ENCODE measurements around the gene THAP7. TPM values are rescaled to one million over a fixed set of nuclear protein-coding genes. Genes with fewer than 3 reads are reported as not detected.

THAP7 gene
- total RNA-seq, 4 donors from 2014 or later = 33.2 to 42.4 (median 39.1) TPM

GRCh38 chr22:20955548-20955947 is 46.4 kb downstream of the THAP7 start:
- intact Hi-C loops (cut with DNase I) = no loop called here
- TF ChIP-seq POLR2AphosphoS5 (IDR thresholded peaks at IDR 0.05) (no peak), EP300 (IDR thresholded peaks at IDR 0.05) (no peak), CTCF (IDR thresholded peaks at IDR 0.05) (no peak), POLR2A (IDR thresholded peaks at IDR 0.05; ENCODE audit: low read depth) (no peak)
- H3K9me3 ChIP-seq = no peaks in the 10 kb centered on the region

GRCh38 chr22:20953668-20954500 is 48.0 kb downstream of the THAP7 start:
- DNase-seq (ENCODE audit: extremely low spot score) = no peak
- H3K4me1 ChIP-seq = peaks cover 13 to 31% (median 20%) of the 10 kb centered on the region in 4 donors
- H3K27me3 ChIP-seq = no peaks in the 10 kb centered on the region
- TF ChIP-seq EP300 (IDR thresholded peaks at IDR 0.05) (no peak), POLR2A (IDR thresholded peaks at IDR 0.05; ENCODE audit: low read depth) (no peak), CTCF (IDR thresholded peaks at IDR 0.05) (no peak), POLR2AphosphoS5 (IDR thresholded peaks at IDR 0.05) (peak in 1 of 2 donors; percentile 11)
- intact Hi-C loops (cut with DNase I) = no loop called here
- 90% methylated on average over 8 of the region's 8 CpGs for WGBS
- H3K36me3 ChIP-seq = peaks cover 14 to 44% (median 40%) of the 10 kb centered on the region in 4 donors
- H3K4me3 ChIP-seq = no peak overlapping the region
- H3K27ac ChIP-seq (replicated peaks in 1 of 4) = no peak overlapping the region
- no peaks in the 10 kb centered on the region for H3K9me3 ChIP-seq

More at GRCh38 chr22:20955548-20955947, 46.4 kb downstream of the THAP7 start:
- no peak for DNase-seq (ENCODE audit: extremely low spot score)
- Histone ChIP-seq H3K4me3 (no peak overlapping the region), H3K27ac (replicated peaks in 1 of 4) (no peak overlapping the region), H3K4me1 (peaks cover 13 to 32% (median 20%) of the 10 kb centered on the region in 4 donors), H3K27me3 (no peaks in the 10 kb centered on the region), H3K36me3 (peaks cover 11 to 28% (median 26%) of the 10 kb centered on the region in 4 donors)
- 87% methylated on average over 4 of the region's 7 CpGs for WGBS

- no peak for DNase-seq (ENCODE audit: extremely low spot score)
- H3K4me3 ChIP-seq = no peak overlapping the region
- WGBS = 76% methylated on average over 3 of the region's 3 CpGs
- no peak for TF ChIP-seq CTCF (IDR thresholded peaks at IDR 0.05)
- TF ChIP-seq POLR2AphosphoS5 (IDR thresholded peaks at IDR 0.05) = no peak
- H3K27ac ChIP-seq (replicated peaks in 1 of 4) = no peak overlapping the region
- H3K9me3 ChIP-seq = no peaks in the 10 kb centered on the region
- H3K27me3 ChIP-seq = no peaks in the 10 kb centered on the region
- H3K4me1 ChIP-seq = peaks cover 11 to 25% (median 20%) of the 10 kb centered on the region in 4 donors
- intact Hi-C loops (cut with DNase I) = no loop called here
- peaks cover 14 to 44% (median 40%) of the 10 kb centered on the region in 4 donors for H3K36me3 ChIP-seq
Observed at GRCh38 chr22:20953342-20953608, 48.6 kb downstream of the THAP7 start.

- intact Hi-C loops (cut with DNase I) = no loop called here
- Histone ChIP-seq H3K4me1 (peaks cover 6 to 20% (median 15%) of the 10 kb centered on the region in 4 donors), H3K27ac (replicated peaks in 1 of 4) (no peak overlapping the region), H3K9me3 (no peaks in the 10 kb centered on the region), H3K27me3 (no peaks in the 10 kb centered on the region), H3K36me3 (peaks cover 14 to 44% (median 40%) of the 10 kb centered on the region in 4 donors), H3K4me3 (no peak overlapping the region)
- 85% methylated on average over 13 of the region's 13 CpGs for WGBS
- TF ChIP-seq CTCF (IDR thresholded peaks at IDR 0.05) = no peak
- TF ChIP-seq EP300 (IDR thresholded peaks at IDR 0.05) = no peak
- TF ChIP-seq POLR2AphosphoS5 (IDR thresholded peaks at IDR 0.05) = no peak
- TF ChIP-seq POLR2A (IDR thresholded peaks at IDR 0.05; ENCODE audit: low read depth) = no peak
- DNase-seq (ENCODE audit: extremely low spot score) = no peak
Observed at GRCh38 chr22:20952544-20953341, 49.2 kb downstream of the THAP7 start.

Data from esophagus muscularis mucosa (tissue), 4 donors.